CD1c-positive myeloid dendritic cell (primary cell): ENCODE results near the gene RUNX1.

Experiments
- DNase-seq: peaks from one replicate; pipeline ENCODE4 v3.0.0-alpha.2; 2016; ENCODE audit errors: extremely low spot score

Gene RUNX1

GRCh38 chr21:34825948-34826548, 223.1 kb downstream of the RUNX1 start:
- no peak for DNase-seq

GRCh38 chr21:34825101-34825500, 224.0 kb downstream of the RUNX1 start:
- no peak for DNase-seq

DNA sequence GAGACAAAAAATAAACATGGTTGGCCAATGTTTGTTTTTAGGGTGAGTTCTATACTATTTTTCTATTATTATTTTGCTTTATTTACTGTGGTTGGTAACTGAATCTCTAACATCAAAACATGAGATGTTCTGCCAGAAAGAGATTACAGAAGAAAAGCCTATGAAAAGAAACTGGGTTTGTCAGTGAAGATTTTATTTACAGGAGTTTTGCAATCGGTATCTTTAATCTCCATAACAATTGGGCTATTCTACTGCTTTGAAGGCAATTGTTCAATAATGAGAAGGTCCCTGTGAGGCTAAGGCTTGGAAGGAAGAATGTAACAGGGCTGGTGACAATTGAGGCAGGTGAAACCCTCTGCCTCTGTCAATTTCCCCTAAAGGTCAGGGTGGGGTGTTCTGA, 224.8 kb downstream of the RUNX1 start:
- DNase-seq = no peak

GRCh38 chr21:34822942-34823341, 226.2 kb downstream of the RUNX1 start:
- peak; percentile 43 for DNase-seq

- no peak for DNase-seq
These were observed 226.9 kb downstream of the RUNX1 start for GRCh38 chr21:34822168-34822567.

- DNase-seq = no peak
These were observed 227.4 kb downstream of the RUNX1 start for GRCh38 chr21:34821717-34822116.

GRCh38 chr21:34820051-34820450, 229.1 kb downstream of the RUNX1 start:
- no peak for DNase-seq

DNA sequence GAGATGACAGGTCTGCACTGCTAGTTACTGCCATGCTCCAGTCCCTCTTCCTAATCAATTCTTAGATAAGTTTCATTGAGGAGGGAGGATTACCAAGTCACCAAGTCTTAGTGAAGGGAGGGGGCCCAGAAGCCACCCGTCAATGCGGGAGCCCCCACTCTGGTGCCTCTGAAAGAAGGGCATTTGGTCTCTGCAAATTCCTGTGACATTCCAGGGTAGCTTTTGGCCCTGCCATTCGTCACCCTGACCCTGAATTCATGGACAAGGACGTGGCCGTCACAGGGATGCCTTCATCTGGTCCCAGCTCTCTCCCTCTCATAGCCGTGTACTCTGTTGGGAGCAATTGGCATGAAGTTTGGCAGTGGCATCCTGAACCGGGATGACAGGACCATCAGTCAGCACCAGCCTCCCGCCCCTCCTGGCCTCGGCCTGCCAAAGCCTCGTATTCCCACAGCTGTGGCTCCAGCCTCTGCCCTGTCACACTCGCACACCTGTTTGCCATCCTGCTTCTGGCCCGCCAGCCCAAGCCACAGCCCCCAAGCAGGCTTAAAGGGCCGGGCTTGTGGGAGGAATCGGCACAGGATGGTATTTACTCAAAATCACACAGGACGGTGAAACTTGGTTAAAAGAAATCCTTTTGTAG, 229.6 kb downstream of the RUNX1 start:
- DNase-seq = no peak

GRCh38 chr21:34818662-34819158, 230.4 kb downstream of the RUNX1 start:
- no peak for DNase-seq

- DNase-seq = no peak
These were observed 231.1 kb downstream of the RUNX1 start for GRCh38 chr21:34817821-34818661.

GRCh38 chr21:34815831-34816705, 233.0 kb downstream of the RUNX1 start:
- no peak for DNase-seq

DNA sequence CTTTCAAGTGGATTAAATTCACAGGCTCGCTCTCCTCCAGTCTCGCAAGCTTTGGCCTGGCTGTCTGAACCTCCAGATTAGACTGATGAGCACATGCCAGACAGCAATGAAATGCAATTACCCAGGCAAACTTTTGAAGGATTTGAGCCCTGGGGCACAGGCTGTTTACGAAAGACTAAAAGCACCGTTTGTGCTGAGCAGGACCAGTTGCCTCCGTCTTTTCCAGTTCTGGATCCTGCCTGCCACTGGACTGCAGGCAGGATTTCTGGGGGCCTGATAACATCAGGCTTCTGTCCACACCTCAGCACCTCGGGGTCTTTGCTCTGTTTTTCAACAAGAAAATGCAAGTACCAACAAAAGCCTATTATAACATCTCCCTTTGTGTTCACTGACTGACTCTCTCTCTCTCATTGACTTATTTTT, 234.6 kb downstream of the RUNX1 start:
- no peak for DNase-seq

DNA sequence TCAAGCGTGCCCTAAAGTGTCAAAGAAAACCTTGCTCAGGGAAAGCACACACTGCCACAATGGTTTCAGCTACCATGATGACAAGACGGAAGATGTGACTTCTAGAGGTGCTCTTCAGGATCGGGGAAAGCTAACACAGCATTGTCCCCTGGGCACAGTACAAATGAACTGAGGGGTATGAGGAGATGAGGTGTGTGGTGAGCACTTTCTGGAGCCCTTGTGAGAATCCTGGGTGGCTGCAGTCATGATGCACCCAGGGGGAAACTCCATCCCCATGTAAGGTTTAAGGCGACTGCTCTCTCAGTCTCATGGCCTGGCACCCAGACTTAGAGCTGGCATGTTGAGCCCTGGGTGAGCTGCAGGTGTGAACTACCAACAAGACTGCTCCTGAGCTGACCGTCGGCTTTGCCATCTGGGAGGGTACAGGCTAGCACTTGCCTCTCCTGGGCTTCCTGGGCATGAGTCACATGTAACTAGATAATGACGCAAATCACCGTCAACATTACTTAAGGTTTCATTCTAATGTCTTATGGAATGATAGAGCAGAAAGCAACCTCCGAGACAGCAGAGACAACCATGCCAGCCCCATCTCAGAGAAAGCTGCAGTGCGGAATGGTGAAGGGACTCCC, 235.7 kb downstream of the RUNX1 start:
- DNase-seq = no peak

GRCh38 chr21:34812504-34813265, 236.4 kb downstream of the RUNX1 start:
- no peak for DNase-seq

- DNase-seq = no peak
These were observed 237.7 kb downstream of the RUNX1 start for GRCh38 chr21:34811368-34811767.

GRCh38 chr21:34810786-34811185, 238.3 kb downstream of the RUNX1 start:
- no peak for DNase-seq

DNA sequence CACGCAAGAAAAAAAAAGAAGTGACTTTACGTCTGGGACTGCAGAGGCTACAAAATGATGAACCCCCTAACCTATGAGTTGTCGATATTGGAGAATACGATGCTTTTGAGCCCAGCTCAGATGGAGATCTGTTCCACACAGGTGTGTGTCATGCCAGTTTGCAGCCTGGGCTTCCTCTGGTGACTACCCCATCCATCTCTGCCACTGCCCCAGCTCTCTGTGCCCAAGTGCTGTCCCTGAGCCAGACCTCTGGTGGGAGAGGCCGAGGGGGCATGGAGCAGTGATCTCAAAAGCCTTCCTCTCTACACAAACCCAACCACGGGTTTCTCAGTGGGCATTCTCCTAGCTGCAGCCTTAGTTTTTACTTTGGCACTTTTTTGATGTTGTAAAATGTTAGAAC, 239.3 kb downstream of the RUNX1 start:
- DNase-seq = no peak

DNA sequence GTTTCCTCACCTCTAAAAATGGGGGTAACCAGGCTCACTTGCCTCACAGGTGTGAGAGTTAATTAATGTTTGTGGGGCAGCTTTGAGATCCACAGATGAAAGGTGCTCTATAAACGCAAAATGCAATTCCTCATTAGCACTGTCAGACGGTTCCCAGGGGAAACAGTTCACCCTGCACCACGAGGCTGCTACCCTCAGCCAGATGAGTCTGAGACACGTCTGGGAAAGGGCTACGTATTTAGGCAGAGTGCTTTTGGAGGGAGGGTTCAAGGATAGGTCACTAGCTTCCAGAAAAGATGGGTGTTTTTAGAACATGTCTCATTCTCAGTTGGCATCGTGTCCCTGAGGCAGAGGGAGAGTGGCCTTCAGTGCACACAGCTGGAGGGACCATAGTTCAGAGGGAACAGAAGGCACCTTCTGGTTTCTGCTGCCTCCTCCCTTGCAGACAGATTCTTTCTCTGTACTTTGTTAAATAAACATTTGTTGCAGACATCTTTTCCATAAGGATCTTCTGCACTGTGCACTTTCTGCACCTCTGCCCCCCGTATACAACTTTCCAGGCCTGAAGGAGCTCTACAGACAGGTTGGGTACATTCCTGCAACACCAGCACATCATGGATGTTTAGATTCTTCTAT, 240.4 kb downstream of the RUNX1 start:
- no peak for DNase-seq

DNA sequence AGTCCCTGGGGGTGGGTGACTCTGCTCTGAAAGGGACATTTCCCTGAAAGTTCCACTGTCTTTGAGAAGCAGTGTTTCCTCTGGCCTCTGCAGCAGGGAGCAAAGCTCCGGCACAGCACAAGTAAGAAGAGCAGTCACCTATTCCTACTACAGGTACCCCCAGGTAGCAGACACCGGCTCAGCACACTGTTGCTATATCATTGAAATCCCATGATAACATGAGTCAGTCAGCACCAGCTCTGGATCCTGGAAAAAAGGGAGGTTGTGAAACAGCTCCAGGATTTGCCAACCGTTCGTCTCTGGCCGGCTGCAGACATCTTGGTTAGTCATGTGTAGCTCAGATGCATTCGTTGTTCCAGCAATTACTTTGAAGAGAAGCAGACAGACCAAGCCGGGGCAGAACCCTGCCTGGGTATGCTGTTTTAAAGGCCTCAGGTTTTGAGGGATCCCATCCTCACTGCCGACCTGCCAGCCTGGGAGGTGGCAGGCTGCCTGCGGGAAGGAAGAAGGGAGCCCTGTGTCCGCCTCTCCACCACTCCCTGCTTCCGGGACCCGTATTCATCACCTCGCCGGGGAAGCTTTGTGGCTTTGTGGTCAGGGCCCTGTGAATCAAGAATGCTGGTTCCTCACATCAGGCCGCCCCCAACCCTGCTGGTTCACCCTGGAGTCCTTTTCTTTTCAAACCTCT, 241.1 kb downstream of the RUNX1 start:
- peak; percentile 76 for DNase-seq
